HepG2 (cell line): ENCODE measurements around the gene CFAP73. TPM values are rescaled to one million over a fixed set of nuclear protein-coding genes. Genes with fewer than 3 reads are reported as not detected.

ENCODE experiments used
- ATAC-seq: fragments of 200-7000 bp; cut with Tn5 transposase; 3 replicates; pipeline ENCODE4 v1.9.1; 2020; ENCODE audit warnings: mild to moderate bottlenecking, moderate library complexity
- BruUV-seq: library from RNA; stranded (reverse); fragments of 400-500 nt; replicated peaks from 2 replicates; lab custom pipeline; 2021; lab: Mats Ljungman, UMichigan
- CTCF ChIA-PET: fragments of 300-600 bp; formaldehyde crosslinking; extraction: SDS; loops from one replicate; lab custom pipeline; 2021; ENCODE audit warnings: low total read pairs, inconsistent platforms, low intra/inter-chr PET ratio; lab: Yijun Ruan, JAX
- POLR2A ChIA-PET: fragments of 350-600 bp; sonication (Branson Sonifier 250); formaldehyde crosslinking; loops from one replicate; lab custom pipeline; 2020; ENCODE audit warnings: antibody characterized with exemption, inconsistent platforms; lab: Yijun Ruan, JAX
- DNase-seq: peaks from one replicate; pipeline ENCODE4 v3.0.0-alpha.2; 2015; ENCODE audit warnings: low spot score
- FAIRE-seq: peaks from 3 replicates; lab custom pipeline; 2011; peaks lifted over from hg19 to GRCh38; lab: Jason Lieb, UNC
- H2AFZ ChIP-seq: one replicate; pipeline ENCODE4 v1.6.1; 2011; ENCODE audit warnings: low read length, inconsistent platforms
- H3K27ac ChIP-seq: fragments of 300-600 bp; 3 replicates; pipeline ENCODE4 v1.8.0; 2011; ENCODE audit warnings: mixed run types, mild to moderate bottlenecking, mixed read lengths, low read length, inconsistent platforms; ENCODE audit not compliant: insufficient read depth; ENCODE audit errors: extremely low read length
- H3K27me3 ChIP-seq, 2 experiments: fragments of 200-600 bp in 1 of 2; 2 replicates in 1 of 2; 3 replicates in 1 of 2; pipeline versions ENCODE4 v1.6.0 to v1.8.0; 2011; ENCODE audit warnings: low read length in 2 of 2, mild to moderate bottlenecking in 2 of 2, moderate library complexity in 2 of 2, inconsistent platforms in 1 of 2; ENCODE audit not compliant: insufficient read depth in 2 of 2, control insufficient read depth in 1 of 2
- H3K36me3 ChIP-seq, 2 experiments: fragments of 200-600 bp in 1 of 2; replicated peaks in 1 of 2; 2 replicates in 1 of 2; 3 replicates in 1 of 2; pipeline versions ENCODE4 v1.5.1 to v1.8.0; 2011; ENCODE audit warnings: low read length in 2 of 2, inconsistent platforms in 1 of 2; ENCODE audit not compliant: insufficient read depth in 2 of 2, control insufficient read depth in 1 of 2
- H3K4me1 ChIP-seq: 2 replicates; pipeline ENCODE4 v1.5.1; 2012; ENCODE audit warnings: low read length, inconsistent platforms; ENCODE audit not compliant: insufficient read depth
- H3K4me2 ChIP-seq: 2 replicates; pipeline ENCODE4 v1.6.0; 2011; ENCODE audit warnings: low read depth, low read length, inconsistent platforms
- H3K4me3 ChIP-seq, 3 experiments: fragments of 200-600 bp in 1 of 3; sonication (generic), shearing (Covaris generic) in 1 of 3; replicated peaks in 1 of 3; 2 replicates each; pipeline ENCODE4 v1.5.1; 2011 to 2016; ENCODE audit warnings: low read length in 3 of 3, inconsistent platforms in 2 of 3, low read depth in 2 of 3, mild to moderate bottlenecking in 2 of 3, control low read depth in 1 of 3, mixed read lengths in 1 of 3; ENCODE audit not compliant: insufficient read depth in 1 of 3
- H3K79me2 ChIP-seq: one replicate; pipeline ENCODE4 v1.6.1; 2011; ENCODE audit warnings: low read length, inconsistent platforms; ENCODE audit not compliant: insufficient read depth
- H3K9ac ChIP-seq: 2 replicates; pipeline ENCODE4 v1.6.0; 2011; ENCODE audit warnings: mild to moderate bottlenecking, low read depth, low read length, inconsistent platforms; ENCODE audit not compliant: insufficient read depth
- H3K9me3 ChIP-seq: 2 replicates; pipeline ENCODE4 v1.5.1; 2012; ENCODE audit warnings: mild to moderate bottlenecking, low read length
- H4K20me1 ChIP-seq: 2 replicates; pipeline ENCODE4 v1.6.0; 2011; ENCODE audit warnings: inconsistent platforms, mild to moderate bottlenecking, low read length, moderate library complexity; ENCODE audit not compliant: insufficient read depth
- CEBPB ChIP-seq: IDR thresholded peaks from 2 replicates; pipeline ENCODE4 v1.6.1; 2011; ENCODE audit warnings: low read depth, low read length, improper control_type of control experiment, borderline replicate concordance
- FIP1L1 ChIP-seq: fragments of 200-400 bp; formaldehyde crosslinking; IDR thresholded peaks from 2 replicates; pipeline ENCODE4 v1.6.1; 2018; ENCODE audit warnings: low read depth, mild to moderate bottlenecking, low read length, moderate library complexity, borderline replicate concordance; ENCODE audit not compliant: insufficient read depth
- GABPB1 ChIP-seq: IDR thresholded peaks from 2 replicates; pipeline ENCODE4 v1.6.1; 2016; ENCODE audit warnings: mild to moderate bottlenecking, missing genetic modification reagents, moderate library complexity, missing compliant biosample characterization
- KAT2B ChIP-seq: fragments of 150-350 bp; IDR thresholded peaks from 2 replicates; pipeline ENCODE4 v1.6.1; 2014; ENCODE audit warnings: low read depth, low read length, borderline replicate concordance
- ZMYM3 ChIP-seq: sonication (generic); formaldehyde crosslinking; IDR thresholded peaks from 2 replicates; pipeline ENCODE4 v1.5.1; 2020; ENCODE audit warnings: mild to moderate bottlenecking, missing genetic modification reagents
- ZNF597 ChIP-seq: sonication (generic); formaldehyde crosslinking; IDR thresholded peaks from 2 replicates; pipeline ENCODE4 v1.5.0; 2020; ENCODE audit warnings: missing genetic modification reagents
- ZNF687 ChIP-seq: sonication (generic); formaldehyde crosslinking; IDR thresholded peaks from 2 replicates; pipeline ENCODE4 v1.5.1; 2020; ENCODE audit warnings: mild to moderate bottlenecking, missing genetic modification reagents, moderate library complexity
- WGBS: methylation state at CpG from one replicate; pipeline ENCODE4 v1.1.6; 2017; ENCODE audit warnings: low lambda C conversion rate; 5-methylcytosine and 5-hydroxymethylcytosine counted together
- in situ Hi-C: cut with HindIII; loops from 2 replicates; pipeline ENCODE4 v1.10.0; 2017; ENCODE audit warnings: low pct_unique_long_range_greater_than_20kb; ENCODE audit not compliant: extremely low pct_ligation_motif_present
- intact Hi-C: fragments of 100-400 bp; cut with micrococcal nuclease; formaldehyde crosslinking; loops from one replicate; pipeline ENCODE4 v1.10.0; 2022; ENCODE audit not compliant: unreplicated experiment
- polyA plus RNA-seq, 8 experiments: library from polyadenylated mRNA; depleted of rRNA in 3 of 8; stranded (reverse) in 7 of 8; unstranded in 1 of 8; fragments of >200 nt; fragmentation: Illumina TruSeq in 4 of 8; extraction: Trizol in 4 of 8; gene quantifications; 2 replicates each; pipeline versions ENCODE4 v1.2.1 to v1.2.3, GENCODE V29; 2011 to 2016; ENCODE audit warnings: low read depth in 4 of 8, missing spikeins in 1 of 8, mixed read lengths in 1 of 8; ENCODE audit not compliant: insufficient read depth in 1 of 8
- total RNA-seq, 5 experiments: library from RNA; depleted of rRNA; stranded (reverse); fragments of >200 nt; fragmentation: Illumina TruSeq; extraction: Trizol; gene quantifications; 2 replicates each; pipeline ENCODE4 v1.2.3, GENCODE V29; 2016; ENCODE audit warnings: low read depth in 1 of 5
- TF ChIP-seq, protein P1 (sequence below), 2 experiments: sonication (generic) in 1 of 2; formaldehyde crosslinking in 1 of 2; IDR thresholded peaks; 2 replicates each; pipeline versions ENCODE4 v1.4.0 to v1.6.1; 2018 to 2020; ENCODE audit warnings: missing genetic modification reagents in 2 of 2, borderline replicate concordance in 1 of 2, low read depth in 1 of 2, mild to moderate bottlenecking in 1 of 2, missing biosample characterization in 1 of 2
- TF ChIP-seq, protein P2 (sequence below): sonication (generic); formaldehyde crosslinking; IDR thresholded peaks from 2 replicates; pipeline ENCODE4 v1.4.0; 2020; ENCODE audit warnings: missing genetic modification reagents, borderline replicate concordance

The CFAP73 gene
- total and polyA plus RNA-seq, 2 of the 13 experiments (the other 11 are each of a cell fraction or from before 2014, with no cell fraction given): not detected

- Histone ChIP-seq H3K27me3 (no peaks in the 10 kb centered on the region; a peak in 1 of 5 replicates), H3K4me1 (peaks cover 10% of the 10 kb centered on the region; the same call in 1 of the 2 replicates), H3K9ac (no peak overlapping the region), H3K79me2 (no peaks in the 10 kb centered on the region), H3K27ac (no peak overlapping the region), H3K4me2 (peak overlapping the region; percentile 25), H3K9me3 (no peaks in the 10 kb centered on the region), H2AFZ (no peak overlapping the region), H3K36me3 (no peaks in the 10 kb centered on the region), H3K4me3 (peak overlapping the region in 1 of 3 experiments; percentile 19; a peak in 1 of 6 replicates), H4K20me1 (no peaks in the 10 kb centered on the region)
- intact Hi-C loops: no loop called here
- no peak for FAIRE-seq
- WGBS: 5% methylated on average over 5 of the region's 43 CpGs
- in situ Hi-C loops: no loop called here
- ChIA-PET POLR2A (no interaction called here), CTCF (interaction anchor here (1.6 kb wide), 1 partner anchor 55 kb away, joined by 3 read pairs; no protein-coding TSS in a partner anchor)
- BruUV-seq: no TSS peak
- peak; percentile 27 for DNase-seq
- ATAC-seq: peak; percentile 54
- TF ChIP-seq ZNF597 (CRISPR knock-in tag) (no peak), ZNF687 (peak; percentile 35), KAT2B (no peak), GABPB1 (CRISPR knock-in tag) (peak; percentile 68), CEBPB (peak; percentile 29; the same call in 1 of the 2 replicates), FIP1L1 (no peak), ZMYM3 (CRISPR knock-in tag) (peak; percentile 33; the same call in 1 of the 2 replicates)
- TF ChIP-seq, protein P1, sequence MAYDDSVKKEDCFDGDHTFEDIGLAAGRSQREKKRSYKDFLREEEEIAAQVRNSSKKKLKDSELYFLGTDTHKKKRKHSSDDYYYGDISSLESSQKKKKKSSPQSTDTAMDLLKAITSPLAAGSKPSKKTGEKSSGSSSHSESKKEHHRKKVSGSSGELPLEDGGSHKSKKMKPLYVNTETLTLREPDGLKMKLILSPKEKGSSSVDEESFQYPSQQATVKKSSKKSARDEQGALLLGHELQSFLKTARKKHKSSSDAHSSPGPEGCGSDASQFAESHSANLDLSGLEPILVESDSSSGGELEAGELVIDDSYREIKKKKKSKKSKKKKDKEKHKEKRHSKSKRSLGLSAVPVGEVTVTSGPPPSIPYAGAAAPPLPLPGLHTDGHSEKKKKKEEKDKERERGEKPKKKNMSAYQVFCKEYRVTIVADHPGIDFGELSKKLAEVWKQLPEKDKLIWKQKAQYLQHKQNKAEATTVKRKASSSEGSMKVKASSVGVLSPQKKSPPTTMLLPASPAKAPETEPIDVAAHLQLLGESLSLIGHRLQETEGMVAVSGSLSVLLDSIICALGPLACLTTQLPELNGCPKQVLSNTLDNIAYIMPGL (CRISPR knock-in tag; IDR thresholded peaks at IDR 0.05; ENCODE audit: borderline replicate concordance in 1 of 2, low read depth in 1 of 2): peak in 1 of 2 experiments; percentile 38; a peak in 1 of 4 replicates
- TF ChIP-seq, protein P2, sequence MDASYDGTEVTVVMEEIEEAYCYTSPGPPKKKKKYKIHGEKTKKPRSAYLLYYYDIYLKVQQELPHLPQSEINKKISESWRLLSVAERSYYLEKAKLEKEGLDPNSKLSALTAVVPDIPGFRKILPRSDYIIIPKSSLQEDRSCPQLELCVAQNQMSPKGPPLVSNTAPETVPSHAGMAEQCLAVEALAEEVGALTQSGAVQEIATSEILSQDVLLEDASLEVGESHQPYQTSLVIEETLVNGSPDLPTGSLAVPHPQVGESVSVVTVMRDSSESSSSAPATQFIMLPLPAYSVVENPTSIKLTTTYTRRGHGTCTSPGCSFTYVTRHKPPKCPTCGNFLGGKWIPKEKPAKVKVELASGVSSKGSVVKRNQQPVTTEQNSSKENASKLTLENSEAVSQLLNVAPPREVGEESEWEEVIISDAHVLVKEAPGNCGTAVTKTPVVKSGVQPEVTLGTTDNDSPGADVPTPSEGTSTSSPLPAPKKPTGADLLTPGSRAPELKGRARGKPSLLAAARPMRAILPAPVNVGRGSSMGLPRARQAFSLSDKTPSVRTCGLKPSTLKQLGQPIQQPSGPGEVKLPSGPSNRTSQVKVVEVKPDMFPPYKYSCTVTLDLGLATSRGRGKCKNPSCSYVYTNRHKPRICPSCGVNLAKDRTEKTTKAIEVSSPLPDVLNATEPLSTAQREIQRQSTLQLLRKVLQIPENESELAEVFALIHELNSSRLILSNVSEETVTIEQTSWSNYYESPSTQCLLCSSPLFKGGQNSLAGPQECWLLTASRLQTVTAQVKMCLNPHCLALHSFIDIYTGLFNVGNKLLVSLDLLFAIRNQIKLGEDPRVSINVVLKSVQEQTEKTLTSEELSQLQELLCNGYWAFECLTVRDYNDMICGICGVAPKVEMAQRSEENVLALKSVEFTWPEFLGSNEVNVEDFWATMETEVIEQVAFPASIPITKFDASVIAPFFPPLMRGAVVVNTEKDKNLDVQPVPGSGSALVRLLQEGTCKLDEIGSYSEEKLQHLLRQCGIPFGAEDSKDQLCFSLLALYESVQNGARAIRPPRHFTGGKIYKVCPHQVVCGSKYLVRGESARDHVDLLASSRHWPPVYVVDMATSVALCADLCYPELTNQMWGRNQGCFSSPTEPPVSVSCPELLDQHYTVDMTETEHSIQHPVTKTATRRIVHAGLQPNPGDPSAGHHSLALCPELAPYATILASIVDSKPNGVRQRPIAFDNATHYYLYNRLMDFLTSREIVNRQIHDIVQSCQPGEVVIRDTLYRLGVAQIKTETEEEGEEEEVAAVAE: no peak
Observed at GRCh38 chr12:113103756-113104450, 45.6 kb upstream of the CFAP73 start.
